Hepatocyte (in vitro differentiated cells): ENCODE measurements around the gene OR5V1. TPM values are rescaled to one million over a fixed set of nuclear protein-coding genes. Genes with fewer than 3 reads are reported as not detected.

ENCODE experiments used
- DNase-seq: peaks from one replicate; pipeline ENCODE4 v3.0.0-alpha.2; 2016; ENCODE audit warnings: low spot score
- H2AFZ ChIP-seq: fragments of 200-600 bp; sonication (generic); 2 replicates; pipeline ENCODE4 v1.6.0; 2016; ENCODE audit warnings: antibody characterized with exemption, mild to moderate bottlenecking
- H3K27ac ChIP-seq: fragments of 200-600 bp; sonication (generic); 2 replicates; pipeline ENCODE4 v1.5.1; 2016; ENCODE audit warnings: mild to moderate bottlenecking
- H3K27me3 ChIP-seq: fragments of 200-600 bp; sonication (generic); 2 replicates; pipeline ENCODE4 v1.6.1; 2016
- H3K36me3 ChIP-seq: fragments of 200-600 bp; sonication (generic); replicated peaks from 2 replicates; pipeline ENCODE4 v1.5.1; 2016; ENCODE audit warnings: low read depth; ENCODE audit not compliant: insufficient read depth
- H3K4me1 ChIP-seq: fragments of 200-600 bp; sonication (generic); 2 replicates; pipeline ENCODE4 v1.5.1; 2016; ENCODE audit warnings: mild to moderate bottlenecking, moderate library complexity; ENCODE audit not compliant: insufficient read depth
- H3K4me2 ChIP-seq: fragments of 200-600 bp; sonication (generic); 2 replicates; pipeline ENCODE4 v1.6.0; 2016
- H3K4me3 ChIP-seq: fragments of 200-600 bp; sonication (generic); 2 replicates; pipeline ENCODE4 v1.5.1; 2016; ENCODE audit warnings: mild to moderate bottlenecking
- H3K79me2 ChIP-seq: fragments of 200-600 bp; sonication (generic); 2 replicates; pipeline ENCODE4 v1.6.0; 2017; ENCODE audit warnings: mild to moderate bottlenecking
- H3K9me2 ChIP-seq: fragments of 200-600 bp; sonication (generic); replicated peaks from 2 replicates; pipeline ENCODE4 v1.6.0; 2017; ENCODE audit warnings: mild to moderate bottlenecking; ENCODE audit not compliant: insufficient read depth
- H3K9me3 ChIP-seq: fragments of 200-600 bp; sonication (generic); 2 replicates; pipeline ENCODE4 v1.5.1; 2016; ENCODE audit warnings: low read depth, mild to moderate bottlenecking
- H4K20me1 ChIP-seq: fragments of 200-600 bp; sonication (generic); 2 replicates; pipeline ENCODE4 v1.6.0; 2016; ENCODE audit warnings: mild to moderate bottlenecking; ENCODE audit not compliant: insufficient read depth, poor library complexity, severe bottlenecking
- CTCF ChIP-seq: fragments of 200-600 bp; sonication (generic); IDR thresholded peaks from 2 replicates; pipeline ENCODE4 v1.5.1; 2016; ENCODE audit warnings: antibody characterized with exemption, mild to moderate bottlenecking; ENCODE audit not compliant: poor library complexity
- EZH2 ChIP-seq: fragments of 200-600 bp; sonication (generic); IDR thresholded peaks from 2 replicates; pipeline ENCODE4 v1.6.1; 2016; ENCODE audit warnings: antibody characterized with exemption, mild to moderate bottlenecking, borderline replicate concordance
- EZH2phosphoT487 ChIP-seq: fragments of 200-600 bp; sonication (generic); IDR thresholded peaks from one replicate; pipeline ENCODE4 v1.6.1; 2018; ENCODE audit warnings: antibody characterized with exemption, mild to moderate bottlenecking, low read depth, moderate library complexity; ENCODE audit not compliant: unreplicated experiment, severe bottlenecking
- WGBS: methylation state at CpG from one replicate; pipeline ENCODE4 v1.1.6; 2016; ENCODE audit warnings: low lambda C conversion rate; ENCODE audit errors: missing lambda C conversion rate; 5-methylcytosine and 5-hydroxymethylcytosine counted together
- polyA plus RNA-seq: library from polyadenylated mRNA; unstranded; fragments of >200 nt; fragmentation: Nextera tagmentation; extraction: Ambion mirVana; gene quantifications from 2 replicates; pipeline ENCODE4 v1.2.1, GENCODE V29; 2016
- total RNA-seq: library from RNA; depleted of rRNA; stranded (reverse); fragments of >200 nt; gene quantifications from 2 replicates; pipeline ENCODE4 v1.2.3, GENCODE V29; 2014

OR5V1 gene
- total and polyA plus RNA-seq, 2 experiments from 2014 or later: not detected

- H3K4me2 ChIP-seq: no peak within 1 kb of the TSS
- H3K27ac ChIP-seq: no peak within 1 kb of the TSS
- no peaks in the 10 kb centered on the region for H3K9me3 ChIP-seq
- no peaks in the 10 kb centered on the region for H3K9me2 ChIP-seq
- no peak for DNase-seq
- no peak for TF ChIP-seq EZH2
- no peak for TF ChIP-seq CTCF
- no peak for TF ChIP-seq EZH2phosphoT487
- H3K4me1 ChIP-seq: no peaks in the 10 kb centered on the region
- no peaks in the 10 kb centered on the region for H3K27me3 ChIP-seq
- H3K36me3 ChIP-seq: no peaks in the 10 kb centered on the region
- H3K79me2 ChIP-seq: no peaks in the 10 kb centered on the region
- no peak within 1 kb of the TSS for H2AFZ ChIP-seq
- no peaks in the 10 kb centered on the region for H4K20me1 ChIP-seq
- no peak within 1 kb of the TSS for H3K4me3 ChIP-seq
Measured at GRCh38 chr6:29395331-29395730, 26.7 kb upstream of the OR5V1 start, which contains the start of gene OR12D2. Gene OR12D2 (plus strand): TSS chr6:29395631. CDS start chr6:29396700, 1,069 bp downstream.

GRCh38 chr6:29388533-29388932 lies 19.9 kb upstream of the OR5V1 start:
- no peaks in the 10 kb centered on the region for H3K79me2 ChIP-seq
- H3K4me2 ChIP-seq: no peak overlapping the region
- no peak for DNase-seq
- H3K36me3 ChIP-seq: no peaks in the 10 kb centered on the region
- H3K9me2 ChIP-seq: no peaks in the 10 kb centered on the region
- no peaks in the 10 kb centered on the region for H3K9me3 ChIP-seq
- H3K27me3 ChIP-seq: peaks cover 6% of the 10 kb centered on the region
- no peaks in the 10 kb centered on the region for H3K4me1 ChIP-seq
- TF ChIP-seq EZH2phosphoT487 (no peak), CTCF (no peak), EZH2 (no peak)
- H3K27ac ChIP-seq: no peak overlapping the region
- no peak overlapping the region for H2AFZ ChIP-seq
- H3K4me3 ChIP-seq: no peak overlapping the region
- no peaks in the 10 kb centered on the region for H4K20me1 ChIP-seq
- WGBS: 66% methylated on average over 4 of the region's 4 CpGs

DNA sequence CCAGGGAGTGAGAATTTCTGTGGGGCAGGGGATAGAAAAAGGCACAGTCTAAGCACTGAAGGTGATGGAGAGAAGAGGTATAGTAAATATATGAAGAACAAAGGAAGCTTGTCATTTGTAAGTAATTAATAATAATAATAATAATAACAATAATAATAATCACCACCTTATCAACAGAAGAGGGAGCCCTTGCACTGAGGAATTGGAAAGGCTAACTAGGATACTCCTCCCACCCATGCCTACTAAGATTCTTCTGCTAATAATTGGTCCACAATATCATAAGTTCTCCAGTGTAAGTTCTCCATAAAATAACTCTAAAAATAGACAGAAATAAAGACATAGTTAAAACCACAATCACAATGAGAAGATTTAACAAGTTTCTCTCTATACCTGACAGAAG lies 7.3 kb upstream of the OR5V1 start:
- Histone ChIP-seq H3K36me3 (no peaks in the 10 kb centered on the region), H3K27me3 (no peaks in the 10 kb centered on the region), H3K9me2 (no peaks in the 10 kb centered on the region), H4K20me1 (no peaks in the 10 kb centered on the region), H3K79me2 (no peaks in the 10 kb centered on the region), H3K4me1 (no peaks in the 10 kb centered on the region), H2AFZ (no peak overlapping the region), H3K9me3 (no peaks in the 10 kb centered on the region), H3K4me2 (no peak overlapping the region), H3K27ac (no peak overlapping the region), H3K4me3 (no peak overlapping the region)
- DNase-seq: peak; percentile 26
- TF ChIP-seq CTCF (peak; percentile 36), EZH2phosphoT487 (no peak)

DNA sequence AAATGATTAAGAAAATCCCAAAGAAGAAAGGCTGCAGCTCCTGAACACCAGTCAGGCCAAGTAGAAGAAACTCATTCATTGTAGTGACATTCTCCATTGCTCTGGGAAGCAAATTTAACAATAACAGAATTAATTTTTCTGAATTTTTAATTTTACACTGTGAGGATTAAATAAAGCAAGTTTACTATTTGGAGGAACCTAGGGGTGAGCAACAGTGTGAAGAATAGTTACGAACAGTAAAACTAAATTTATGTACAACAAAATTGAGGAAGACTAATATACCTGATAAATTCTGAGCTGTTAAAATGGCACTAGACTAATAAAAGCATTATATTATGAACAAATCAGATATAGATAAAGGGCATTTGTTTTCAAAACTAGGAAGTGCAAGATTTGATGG lies 6.5 kb upstream of the OR5V1 start, which contains the start of gene OR12D3:
TSS of gene OR12D3 (minus strand) at position 101 of the 400 bp plus-strand sequence. CDS start at position 97, 4 bp downstream.
- no peak for DNase-seq
- TF ChIP-seq EZH2phosphoT487: no peak
- H3K9me2 ChIP-seq: no peaks in the 10 kb centered on the region
- H2AFZ ChIP-seq: no peak within 1 kb of the TSS
- WGBS: 92% methylated on average over 1 of the region's 1 CpG
- no peak within 1 kb of the TSS for H3K4me2 ChIP-seq
- H3K36me3 ChIP-seq: no peaks in the 10 kb centered on the region
- H3K9me3 ChIP-seq: no peaks in the 10 kb centered on the region
- no peak within 1 kb of the TSS for H3K4me3 ChIP-seq
- no peaks in the 10 kb centered on the region for H3K4me1 ChIP-seq
- H3K27me3 ChIP-seq: no peaks in the 10 kb centered on the region
- H3K79me2 ChIP-seq: no peaks in the 10 kb centered on the region
- no peak within 1 kb of the TSS for H3K27ac ChIP-seq
- H4K20me1 ChIP-seq: no peaks in the 10 kb centered on the region
